Spleen (tissue), 7 donors: ENCODE measurements around the gene ITPKB.

Experiments
- POLR2AphosphoS5 ChIP-seq, 3 donors: sonication (generic); formaldehyde crosslinking; IDR thresholded peaks; one replicate each; pipeline ENCODE4 v1.5.1; 2017; ENCODE audit warnings: antibody characterized with exemption in 3 of 3
- TF ChIP-seq, protein P1 (sequence below), 11 experiments: fragments of 200-600 bp in 7 of 11; fragments of 450-650 bp in 4 of 11; sonication (generic) in 4 of 11; IDR thresholded peaks in 8 of 11; conservative IDR thresholded peaks in 3 of 11; 1 replicate in 7 of 11; 2 replicates in 4 of 11; pipeline versions ENCODE4 v1.4.0 to v1.8.0; 2016 to 2021; ENCODE audit warnings: antibody characterized with exemption in 11 of 11, inconsistent platforms in 4 of 11, mild to moderate bottlenecking in 1 of 11
- donor health status: DM: no; HTN: no; CAD: no; lungs with moderate emphysema.
- donor health status: DM: no; HTN: no; CAD: no.
- donor health status: DM: no; HTN: no; CAD: no.

DNA sequence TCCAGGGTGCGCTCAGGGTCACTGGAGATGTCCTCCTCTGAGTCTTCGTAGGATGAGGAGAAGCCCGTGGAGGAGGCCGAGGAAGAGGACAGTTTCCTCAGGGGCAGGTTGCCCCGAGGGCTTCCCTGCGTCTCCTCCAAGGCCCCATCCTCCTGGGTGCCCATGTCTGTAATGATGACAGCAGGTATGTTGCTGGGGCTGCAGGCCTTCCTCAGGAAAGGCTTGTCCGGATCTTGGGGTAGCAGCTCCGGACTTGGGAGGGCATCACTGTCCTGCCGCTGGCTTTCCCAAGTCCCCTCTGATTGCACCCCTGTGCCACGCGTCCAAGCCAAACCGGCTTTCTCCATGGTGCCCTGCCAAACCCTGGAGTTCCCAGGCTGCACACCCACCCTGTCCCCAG lies 3.5 kb downstream of the ITPKB start:
- no peak for TF ChIP-seq POLR2AphosphoS5 (IDR thresholded peaks at IDR 0.05)
- TF ChIP-seq, protein P1, sequence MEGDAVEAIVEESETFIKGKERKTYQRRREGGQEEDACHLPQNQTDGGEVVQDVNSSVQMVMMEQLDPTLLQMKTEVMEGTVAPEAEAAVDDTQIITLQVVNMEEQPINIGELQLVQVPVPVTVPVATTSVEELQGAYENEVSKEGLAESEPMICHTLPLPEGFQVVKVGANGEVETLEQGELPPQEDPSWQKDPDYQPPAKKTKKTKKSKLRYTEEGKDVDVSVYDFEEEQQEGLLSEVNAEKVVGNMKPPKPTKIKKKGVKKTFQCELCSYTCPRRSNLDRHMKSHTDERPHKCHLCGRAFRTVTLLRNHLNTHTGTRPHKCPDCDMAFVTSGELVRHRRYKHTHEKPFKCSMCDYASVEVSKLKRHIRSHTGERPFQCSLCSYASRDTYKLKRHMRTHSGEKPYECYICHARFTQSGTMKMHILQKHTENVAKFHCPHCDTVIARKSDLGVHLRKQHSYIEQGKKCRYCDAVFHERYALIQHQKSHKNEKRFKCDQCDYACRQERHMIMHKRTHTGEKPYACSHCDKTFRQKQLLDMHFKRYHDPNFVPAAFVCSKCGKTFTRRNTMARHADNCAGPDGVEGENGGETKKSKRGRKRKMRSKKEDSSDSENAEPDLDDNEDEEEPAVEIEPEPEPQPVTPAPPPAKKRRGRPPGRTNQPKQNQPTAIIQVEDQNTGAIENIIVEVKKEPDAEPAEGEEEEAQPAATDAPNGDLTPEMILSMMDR (IDR thresholded peaks at IDR 0.05 in 8 of 11, conservative IDR thresholded peaks at IDR 0.05 in 3 of 11), result no peak
